GM06990 (cell line): ENCODE measurements around the gene ATP11A.

Experiments
- DNase-seq: peaks from one replicate; pipeline ENCODE4 v3.0.0-alpha.2; 2011; ENCODE audit not compliant: insufficient read length; ENCODE audit errors: extremely low read depth
- H3K27me3 ChIP-seq: replicated peaks from 2 replicates; pipeline ENCODE4 v1.6.0; 2011; ENCODE audit warnings: low read length; ENCODE audit not compliant: control insufficient read depth, insufficient read depth
- H3K36me3 ChIP-seq: 2 replicates; pipeline ENCODE4 v1.5.1; 2011; ENCODE audit warnings: low read length; ENCODE audit not compliant: control insufficient read depth, insufficient read depth
- H3K4me3 ChIP-seq: replicated peaks from 2 replicates; pipeline ENCODE4 v1.5.1; 2011; ENCODE audit warnings: low read depth, mild to moderate bottlenecking, control low read depth, low read length
- TF ChIP-seq, protein P1 (sequence below): IDR thresholded peaks from 2 replicates; pipeline ENCODE4 v1.5.1; 2011; ENCODE audit warnings: low read length, control low read depth, mild to moderate bottlenecking, inconsistent platforms; ENCODE audit not compliant: insufficient read depth, poor library complexity, severe bottlenecking

ATP11A gene

DNA sequence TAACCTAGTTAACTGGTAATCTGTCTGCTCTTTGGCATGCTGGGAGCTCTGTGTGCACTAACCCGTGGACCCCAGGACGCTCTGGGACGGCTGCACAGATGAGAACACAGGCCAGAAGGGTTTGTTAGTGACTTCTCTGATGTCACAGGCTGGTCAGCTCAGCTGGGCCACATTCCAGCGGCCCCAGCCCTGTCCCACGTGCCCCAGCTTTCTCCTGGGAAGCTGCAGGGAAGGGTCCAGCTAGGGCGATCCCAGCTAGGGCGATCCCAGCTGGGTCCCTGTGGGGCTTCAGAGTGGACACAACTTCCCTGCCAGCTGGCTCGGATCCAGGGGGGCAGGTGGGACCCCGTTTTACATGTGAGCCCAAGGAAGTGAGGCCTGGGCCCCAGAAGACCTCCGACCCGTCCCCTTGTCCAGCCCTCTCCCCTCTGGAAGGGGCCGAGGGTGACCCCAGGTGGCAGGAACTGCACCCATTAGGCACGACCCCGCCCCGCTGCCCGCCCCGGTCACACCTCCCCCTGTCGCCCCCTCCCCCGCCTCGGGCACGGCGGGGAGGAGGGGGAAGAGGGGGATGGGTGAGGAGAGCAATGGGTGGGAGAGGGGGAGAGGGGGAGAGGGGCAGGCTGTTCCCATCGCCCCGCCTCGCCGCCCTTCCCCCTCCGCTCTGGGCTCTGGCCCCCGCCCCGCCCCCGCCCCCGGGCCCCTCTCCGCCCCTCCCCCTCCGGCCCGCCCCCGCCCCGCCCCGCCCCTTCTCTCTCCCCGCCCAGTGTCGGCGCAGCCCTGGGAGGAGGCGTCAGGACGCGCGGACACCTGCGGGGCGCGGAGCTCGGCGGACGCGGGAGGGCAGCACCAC is 204.0 kb downstream of the ATP11A start:
- DNase-seq, result no peak
- Histone ChIP-seq H3K4me3 (no peak overlapping the region; the same call in 1 of the 2 replicates), H3K36me3 (no peaks in the 10 kb centered on the region), H3K27me3 (no peaks in the 10 kb centered on the region)
- TF ChIP-seq, protein P1, sequence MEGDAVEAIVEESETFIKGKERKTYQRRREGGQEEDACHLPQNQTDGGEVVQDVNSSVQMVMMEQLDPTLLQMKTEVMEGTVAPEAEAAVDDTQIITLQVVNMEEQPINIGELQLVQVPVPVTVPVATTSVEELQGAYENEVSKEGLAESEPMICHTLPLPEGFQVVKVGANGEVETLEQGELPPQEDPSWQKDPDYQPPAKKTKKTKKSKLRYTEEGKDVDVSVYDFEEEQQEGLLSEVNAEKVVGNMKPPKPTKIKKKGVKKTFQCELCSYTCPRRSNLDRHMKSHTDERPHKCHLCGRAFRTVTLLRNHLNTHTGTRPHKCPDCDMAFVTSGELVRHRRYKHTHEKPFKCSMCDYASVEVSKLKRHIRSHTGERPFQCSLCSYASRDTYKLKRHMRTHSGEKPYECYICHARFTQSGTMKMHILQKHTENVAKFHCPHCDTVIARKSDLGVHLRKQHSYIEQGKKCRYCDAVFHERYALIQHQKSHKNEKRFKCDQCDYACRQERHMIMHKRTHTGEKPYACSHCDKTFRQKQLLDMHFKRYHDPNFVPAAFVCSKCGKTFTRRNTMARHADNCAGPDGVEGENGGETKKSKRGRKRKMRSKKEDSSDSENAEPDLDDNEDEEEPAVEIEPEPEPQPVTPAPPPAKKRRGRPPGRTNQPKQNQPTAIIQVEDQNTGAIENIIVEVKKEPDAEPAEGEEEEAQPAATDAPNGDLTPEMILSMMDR, result no peak

GRCh38 chr13:112894423-112894672 is 204.5 kb downstream of the ATP11A start:
- TF ChIP-seq, protein P1, result no peak
- no peak for DNase-seq
- Histone ChIP-seq H3K4me3 (peak overlapping the region; percentile 28), H3K27me3 (no peaks in the 10 kb centered on the region), H3K36me3 (no peaks in the 10 kb centered on the region)

GRCh38 chr13:112894673-112895481 is 205.0 kb downstream of the ATP11A start:
- TF ChIP-seq, protein P1, result no peak
- peak overlapping the region; percentile 28 for H3K4me3 ChIP-seq
- no peaks in the 10 kb centered on the region for H3K27me3 ChIP-seq
- no peaks in the 10 kb centered on the region for H3K36me3 ChIP-seq
- DNase-seq, result no peak

- TF ChIP-seq, protein P1, result no peak
- Histone ChIP-seq H3K4me3 (no peak overlapping the region), H3K27me3 (no peaks in the 10 kb centered on the region), H3K36me3 (no peaks in the 10 kb centered on the region)
- DNase-seq, result no peak
These were observed 206.0 kb downstream of the ATP11A start for GRCh38 chr13:112895521-112896465.

DNA sequence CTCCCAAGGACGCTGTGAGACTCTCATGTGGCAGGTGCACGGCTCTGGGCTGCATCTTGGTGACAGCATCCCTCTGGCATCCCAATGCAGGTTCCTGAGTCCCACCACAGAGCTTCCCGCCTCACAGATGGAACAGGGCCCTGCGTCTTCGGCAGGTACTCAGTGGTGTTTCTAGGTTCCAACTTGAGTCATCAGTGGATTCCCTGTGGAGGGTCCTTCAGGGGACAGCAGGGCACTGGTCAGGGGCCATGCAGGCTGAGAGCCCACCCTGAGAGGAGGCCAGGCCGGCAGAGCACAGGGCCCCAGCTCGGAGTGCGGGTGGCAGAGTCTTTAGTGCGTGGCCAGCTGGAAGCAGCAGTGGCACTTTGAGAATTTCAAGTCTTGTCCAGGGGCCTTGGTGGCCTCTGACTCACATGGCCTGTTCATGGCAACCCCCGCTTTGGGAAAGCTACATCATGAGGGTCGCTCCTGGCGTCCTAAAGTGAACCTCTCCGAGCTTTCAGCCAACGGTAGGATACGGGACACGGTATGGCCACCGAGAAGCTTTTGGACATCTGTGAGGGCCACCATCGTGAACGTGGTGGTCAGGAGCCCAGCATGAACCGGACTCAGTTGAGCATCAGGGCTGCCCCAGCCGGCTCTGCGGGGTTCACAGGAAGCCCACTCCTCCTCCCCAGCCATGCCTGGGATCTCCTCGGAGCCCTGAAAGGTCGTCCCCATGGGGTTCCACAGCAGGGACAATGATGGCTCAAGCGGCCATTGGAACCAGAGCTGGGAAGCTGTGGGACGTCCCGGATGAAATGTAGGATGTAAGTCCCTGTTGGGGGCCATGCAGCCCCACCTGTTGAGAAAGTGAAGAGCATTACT is 207.1 kb downstream of the ATP11A start:
- H3K4me3 ChIP-seq, result no peak overlapping the region
- no peak for DNase-seq
- no peaks in the 10 kb centered on the region for H3K27me3 ChIP-seq
- no peaks in the 10 kb centered on the region for H3K36me3 ChIP-seq
- TF ChIP-seq, protein P1, result no peak
